ENCODE data around the gene LRRFIP1. TPM values are rescaled to one million over a fixed set of nuclear protein-coding genes. Genes with fewer than 3 reads are reported as not detected.

The LRRFIP1 gene
- total RNA-seq, 1 donor from 2014 or later = 40.7 TPM

- H3K9me3 Mint-ChIP-seq = no peaks in the 10 kb centered on the region
These were observed 93.1 kb downstream of the LRRFIP1 start for GRCh38 chr2:237720444-237720843.

GRCh38 chr2:237720957-237721356, 93.6 kb downstream of the LRRFIP1 start:
- Histone ChIP-seq H3K79me2 (ENCODE audit: low read depth) (no peaks in the 10 kb centered on the region), H3K9ac (no peak overlapping the region), H3K36me3 (no peaks in the 10 kb centered on the region), H3F3A (ENCODE audit: low read depth) (no peaks in the 10 kb centered on the region), H3K27ac (no peak overlapping the region), H3K27me3 (no peaks in the 10 kb centered on the region), H4K20me1 (ENCODE audit: low read depth) (no peaks in the 10 kb centered on the region), H3K4me1 (peaks cover 17% of the 10 kb centered on the region), H3K4me3 (no peak overlapping the region), H2AFZ (replicated peaks) (no peak overlapping the region), H3K9me3 (ENCODE audit: low read depth) (no peaks in the 10 kb centered on the region), H3K4me2 (no peak overlapping the region)
- no peaks in the 10 kb centered on the region for H3K36me3 Mint-ChIP-seq
- no peaks in the 10 kb centered on the region for H3K9me3 Mint-ChIP-seq
- H3K27ac Mint-ChIP-seq = no peak overlapping the region
- no peak for TF ChIP-seq EZH2phosphoT487 (IDR thresholded peaks at IDR 0.05)
- no peak for TF ChIP-seq EZH2 (IDR thresholded peaks at IDR 0.05)
- TF ChIP-seq, protein P1, sequence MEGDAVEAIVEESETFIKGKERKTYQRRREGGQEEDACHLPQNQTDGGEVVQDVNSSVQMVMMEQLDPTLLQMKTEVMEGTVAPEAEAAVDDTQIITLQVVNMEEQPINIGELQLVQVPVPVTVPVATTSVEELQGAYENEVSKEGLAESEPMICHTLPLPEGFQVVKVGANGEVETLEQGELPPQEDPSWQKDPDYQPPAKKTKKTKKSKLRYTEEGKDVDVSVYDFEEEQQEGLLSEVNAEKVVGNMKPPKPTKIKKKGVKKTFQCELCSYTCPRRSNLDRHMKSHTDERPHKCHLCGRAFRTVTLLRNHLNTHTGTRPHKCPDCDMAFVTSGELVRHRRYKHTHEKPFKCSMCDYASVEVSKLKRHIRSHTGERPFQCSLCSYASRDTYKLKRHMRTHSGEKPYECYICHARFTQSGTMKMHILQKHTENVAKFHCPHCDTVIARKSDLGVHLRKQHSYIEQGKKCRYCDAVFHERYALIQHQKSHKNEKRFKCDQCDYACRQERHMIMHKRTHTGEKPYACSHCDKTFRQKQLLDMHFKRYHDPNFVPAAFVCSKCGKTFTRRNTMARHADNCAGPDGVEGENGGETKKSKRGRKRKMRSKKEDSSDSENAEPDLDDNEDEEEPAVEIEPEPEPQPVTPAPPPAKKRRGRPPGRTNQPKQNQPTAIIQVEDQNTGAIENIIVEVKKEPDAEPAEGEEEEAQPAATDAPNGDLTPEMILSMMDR (IDR thresholded peaks at IDR 0.05) = no peak
- H3K4me3 Mint-ChIP-seq = no peak overlapping the region
- H3K4me1 Mint-ChIP-seq = peaks cover 51% of the 10 kb centered on the region
- peaks cover 4% of the 10 kb centered on the region for H3K27me3 Mint-ChIP-seq (ENCODE audit: insufficient read depth, low read depth)
- no peak for DNase-seq (ENCODE audit: low spot score)

More at GRCh38 chr2:237720444-237720843, 93.1 kb downstream of the LRRFIP1 start:
- Histone ChIP-seq H3K9ac (no peak overlapping the region), H3K27ac (no peak overlapping the region), H3K4me2 (no peak overlapping the region), H3K4me1 (peaks cover 20% of the 10 kb centered on the region), H3K27me3 (no peaks in the 10 kb centered on the region), H3K79me2 (ENCODE audit: low read depth) (no peaks in the 10 kb centered on the region), H3K36me3 (no peaks in the 10 kb centered on the region), H3F3A (ENCODE audit: low read depth) (peaks cover under 1% of the 10 kb centered on the region), H2AFZ (replicated peaks) (no peak overlapping the region), H3K9me3 (ENCODE audit: low read depth) (no peaks in the 10 kb centered on the region), H4K20me1 (ENCODE audit: low read depth) (no peaks in the 10 kb centered on the region), H3K4me3 (no peak overlapping the region)
- Mint-ChIP-seq H3K4me3 (no peak overlapping the region), H3K36me3 (no peaks in the 10 kb centered on the region), H3K27me3 (ENCODE audit: insufficient read depth, low read depth) (peaks cover 4% of the 10 kb centered on the region), H3K27ac (no peak overlapping the region), H3K4me1 (peaks cover 55% of the 10 kb centered on the region)
- DNase-seq (ENCODE audit: low spot score) = no peak
- no peak for TF ChIP-seq EZH2phosphoT487 (IDR thresholded peaks at IDR 0.05)
- TF ChIP-seq, protein P1 (IDR thresholded peaks at IDR 0.05) = no peak
- TF ChIP-seq EZH2 (IDR thresholded peaks at IDR 0.05) = no peak

GRCh38 chr2:237721458-237721857, 94.1 kb downstream of the LRRFIP1 start:
- Histone ChIP-seq H3K9ac (no peak overlapping the region), H2AFZ (replicated peaks) (no peak overlapping the region), H3K36me3 (no peaks in the 10 kb centered on the region), H3K4me3 (no peak overlapping the region), H3F3A (ENCODE audit: low read depth) (no peaks in the 10 kb centered on the region), H3K27me3 (no peaks in the 10 kb centered on the region), H4K20me1 (ENCODE audit: low read depth) (no peaks in the 10 kb centered on the region), H3K4me1 (peaks cover 17% of the 10 kb centered on the region), H3K79me2 (ENCODE audit: low read depth) (no peaks in the 10 kb centered on the region), H3K9me3 (ENCODE audit: low read depth) (no peaks in the 10 kb centered on the region), H3K4me2 (no peak overlapping the region), H3K27ac (no peak overlapping the region)
- Mint-ChIP-seq H3K9me3 (no peaks in the 10 kb centered on the region), H3K27ac (no peak overlapping the region), H3K27me3 (ENCODE audit: insufficient read depth, low read depth) (peaks cover 4% of the 10 kb centered on the region), H3K4me1 (peaks cover 46% of the 10 kb centered on the region), H3K4me3 (no peak overlapping the region), H3K36me3 (no peaks in the 10 kb centered on the region)
- no peak for DNase-seq (ENCODE audit: low spot score)
- TF ChIP-seq, protein P1 (IDR thresholded peaks at IDR 0.05) = no peak
- TF ChIP-seq EZH2phosphoT487 (IDR thresholded peaks at IDR 0.05) = no peak
- no peak for TF ChIP-seq EZH2 (IDR thresholded peaks at IDR 0.05)

All from neural progenitor cell (in vitro differentiated cells).